HG02623 (cell line): Measurements from ENCODE around the gene FAM111B.
"Not testable (repeated sequence)": the region's sequence is repeated elsewhere in the genome, so short reads cannot be mapped to it uniquely, and the experiment has no call there.

Experiments used
- ATAC-seq: cut with Tn5 transposase; IDR thresholded peaks from one replicate; pipeline ENCODE4 v1.9.1; 2021; ENCODE audit warnings: moderate library complexity; ENCODE audit not compliant: unreplicated experiment

The FAM111B gene

GRCh38 chr11:59102259-59102765, 4.7 kb upstream of the FAM111B start:
- peak; percentile 51 for ATAC-seq

GRCh38 chr11:59107721-59108120, 684 bp downstream of the FAM111B start:
- peak; percentile 34 for ATAC-seq

GRCh38 chr11:59112494-59112893, 5.5 kb downstream of the FAM111B start:
- no peak for ATAC-seq

- ATAC-seq = no peak
Measured at GRCh38 chr11:59114344-59114743, 7.3 kb downstream of the FAM111B start.

- no peak for ATAC-seq
Measured at GRCh38 chr11:59115553-59115952, 8.5 kb downstream of the FAM111B start.

GRCh38 chr11:59117774-59118173, 10.7 kb downstream of the FAM111B start:
- no peak for ATAC-seq

- ATAC-seq = no peak
Measured at GRCh38 chr11:59119826-59120225, 12.8 kb downstream of the FAM111B start.

GRCh38 chr11:59135648-59136461, 28.8 kb downstream of the FAM111B start:
- ATAC-seq = peak; percentile 98

GRCh38 chr11:59136551-59136950, 29.5 kb downstream of the FAM111B start:
- not testable (repeated sequence) for ATAC-seq

- no peak for ATAC-seq
Measured at GRCh38 chr11:59137190-59137589, 30.2 kb downstream of the FAM111B start.

GRCh38 chr11:59138643-59139042, 31.6 kb downstream of the FAM111B start:
- no peak for ATAC-seq

GRCh38 chr11:59141191-59141590, 34.2 kb downstream of the FAM111B start:
- ATAC-seq = no peak

- no peak for ATAC-seq
Measured at GRCh38 chr11:59141673-59142460, 34.8 kb downstream of the FAM111B start.

GRCh38 chr11:59142530-59143507, 35.8 kb downstream of the FAM111B start, which contains the start of gene FAM111A:
Gene FAM111A, plus strand, starts transcription at chr11:59142856. Its CDS starts 6,017 bp downstream, at chr11:59148873.
- ATAC-seq = peak; percentile 62

- ATAC-seq = no peak
Measured at GRCh38 chr11:59144096-59144495, 37.1 kb downstream of the FAM111B start.

- ATAC-seq = peak; percentile 54
Measured at GRCh38 chr11:59144579-59145345, 37.7 kb downstream of the FAM111B start.

- ATAC-seq = no peak
Measured at GRCh38 chr11:59145534-59145933, 38.5 kb downstream of the FAM111B start.

- peak; percentile 60 for ATAC-seq
Measured at GRCh38 chr11:59151761-59152160, 44.7 kb downstream of the FAM111B start.

- ATAC-seq = peak; percentile 82
Measured at GRCh38 chr11:59152312-59152951, 45.4 kb downstream of the FAM111B start.
